K562 treated with DMSO at 1 percent for 24 hours (cell line): ENCODE results near the gene THSD4. TPM values are rescaled to one million over a fixed set of nuclear protein-coding genes. Genes with fewer than 3 reads are reported as not detected.

Experiments
- total RNA-seq: library from RNA; unstranded; fragments of 300-600 nt; gene quantifications from 2 replicates; pipeline ENCODE4 v1.2.3, GENCODE V29; 2022; ENCODE audit warnings: low read depth; ENCODE audit not compliant: insufficient read depth

The THSD4 gene
- 0.45 and 0.58 TPM in 2 replicates for total RNA-seq

DNA sequence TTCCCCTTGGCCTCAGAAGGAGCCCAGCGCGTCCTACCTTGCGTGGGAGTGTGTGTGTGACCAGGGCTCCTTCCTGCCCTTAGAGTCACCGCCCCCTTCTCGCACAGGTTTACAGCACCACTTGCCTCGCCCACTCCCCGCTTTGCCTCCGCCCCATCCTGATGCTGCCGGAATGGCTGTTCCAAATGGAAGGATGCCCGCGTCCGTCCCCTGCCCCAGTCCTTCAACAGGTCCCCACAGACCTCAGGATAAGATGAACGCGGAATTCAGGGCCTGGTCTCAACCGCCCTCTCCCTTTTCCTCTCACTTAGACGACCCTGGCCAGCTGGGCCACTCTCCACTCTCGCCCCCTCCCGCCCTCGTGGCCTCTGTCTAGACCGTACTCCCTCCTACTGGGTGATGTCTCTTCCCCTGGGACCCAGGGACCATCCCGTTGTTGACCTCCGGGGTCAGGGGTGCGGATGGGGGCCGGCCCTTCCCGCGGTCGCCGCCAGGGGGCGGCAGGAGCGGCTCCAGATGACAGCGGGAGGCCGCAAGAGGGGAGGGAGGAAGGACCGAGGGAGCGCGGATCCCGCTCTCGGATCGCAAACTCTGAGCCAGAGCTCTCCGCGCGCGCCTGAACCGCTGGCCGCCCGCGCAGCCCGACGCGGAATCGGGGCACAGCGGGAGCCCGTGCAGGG, at the start of gene THSD4:
Gene THSD4, plus strand, starts transcription at position 585 of the 680 bp plus-strand sequence.

DNA sequence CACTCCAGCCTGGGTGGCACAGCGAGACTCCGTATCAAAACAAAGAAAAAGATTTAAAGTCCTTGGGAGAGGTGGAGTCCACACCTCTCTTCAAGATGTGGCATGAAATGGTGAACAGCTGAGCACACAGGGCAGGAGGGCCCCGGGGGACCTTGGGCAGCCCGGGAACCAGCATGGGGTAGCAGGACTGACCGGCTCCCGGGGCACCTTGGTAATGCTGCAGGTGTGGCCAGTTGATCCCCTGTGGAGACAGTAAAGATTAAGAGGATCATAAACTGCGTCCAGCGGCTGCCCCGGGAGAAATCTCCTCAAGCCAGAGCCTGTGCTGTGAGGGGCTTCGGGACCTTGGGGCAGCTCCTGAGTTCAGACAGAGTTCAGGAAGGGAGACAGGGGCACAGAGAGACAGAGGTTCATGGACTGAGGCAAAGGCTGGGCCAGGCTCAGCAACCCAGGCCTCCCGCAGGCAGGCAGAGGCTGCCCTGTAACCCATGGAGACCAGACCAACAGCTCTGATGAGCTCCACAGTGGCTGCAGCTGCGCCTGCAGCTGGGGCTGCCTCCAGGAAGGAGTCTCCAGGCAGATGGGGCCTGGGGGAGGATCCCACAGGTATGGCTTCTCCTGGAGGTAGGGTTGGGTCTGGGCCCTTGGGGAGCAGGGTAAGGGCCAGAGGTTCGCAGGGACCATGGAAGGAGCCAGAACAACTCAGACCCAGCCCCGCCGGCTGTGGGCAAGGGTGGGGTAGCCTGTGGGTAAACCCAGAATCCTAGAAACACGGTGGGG, 695.2 kb downstream of the THSD4 start, which contains the start of gene NR2E3:
Gene NR2E3, plus strand, starts transcription at position 299 of the 780 bp plus-strand sequence. Its CDS starts 190 bp downstream, at position 489.

Other genes with a start within 250 kb of the THSD4 start
- 0.24 and 0.43 TPM in 2 replicates for gene THAP10, start 223.0 kb upstream of the THSD4 start, total RNA-seq
- not detected in 2 replicates for gene LRRC49, start 222.6 kb upstream of the THSD4 start, total RNA-seq